IPS DF 6.9 (cell line): ENCODE results near the gene GSK3A.

Source experiments
- DNase-seq: peaks from one replicate; pipeline ENCODE4 v3.0.0-alpha.2; 2013; ENCODE audit warnings: low read depth, low spot score
- H3K27ac ChIP-seq: one replicate; pipeline ENCODE4 v1.5.1; 2013; ENCODE audit warnings: low read length, control low read depth
- H3K27me3 ChIP-seq: 2 replicates; pipeline ENCODE4 v1.6.1; 2013; ENCODE audit warnings: mild to moderate bottlenecking, low read length; ENCODE audit not compliant: control insufficient read depth, insufficient read depth
- H3K36me3 ChIP-seq: 2 replicates; pipeline ENCODE4 v1.6.1; 2013; ENCODE audit warnings: low read length; ENCODE audit not compliant: control insufficient read depth, insufficient read depth
- H3K4me1 ChIP-seq: 2 replicates; pipeline ENCODE4 v1.6.1; 2013; ENCODE audit warnings: low read length; ENCODE audit not compliant: control insufficient read depth, insufficient read depth
- H3K4me3 ChIP-seq: 2 replicates; pipeline ENCODE4 v1.5.1; 2013; ENCODE audit warnings: mild to moderate bottlenecking, low read length
- H3K9me3 ChIP-seq: 2 replicates; pipeline ENCODE4 v1.6.1; 2013; ENCODE audit warnings: low read length, inconsistent platforms; ENCODE audit not compliant: control insufficient read depth, insufficient read depth
- WGBS: extraction: QIAGEN DNeasy Blood & Tissue Kit; methylation state at CpG from one replicate; pipeline ENCODE4 v1.1.7; 2013; ENCODE audit warnings: mixed read lengths, missing lambda C conversion rate; ENCODE audit not compliant: insufficient read length, insufficient coverage; 5-methylcytosine and 5-hydroxymethylcytosine counted together

Gene GSK3A

GRCh38 chr19:42247640-42248199 lies 5.3 kb upstream of the GSK3A start:
- no CpG with 5 or more reads among the region's 6 CpGs for WGBS
- Histone ChIP-seq H3K4me1 (peaks cover 14% of the 10 kb centered on the region), H3K36me3 (peaks cover 7% of the 10 kb centered on the region; the same call in 1 of the 2 replicates), H3K9me3 (no peaks in the 10 kb centered on the region), H3K4me3 (no peak overlapping the region), H3K27ac (no peak overlapping the region), H3K27me3 (no peaks in the 10 kb centered on the region)
- DNase-seq = no peak

GRCh38 chr19:42246922-42247639 lies 4.7 kb upstream of the GSK3A start:
- no peak for DNase-seq
- WGBS = no CpG with 5 or more reads among the region's 7 CpGs
- H3K4me1 ChIP-seq = peaks cover 10% of the 10 kb centered on the region
- H3K4me3 ChIP-seq = no peak overlapping the region
- no peak overlapping the region for H3K27ac ChIP-seq
- no peaks in the 10 kb centered on the region for H3K27me3 ChIP-seq
- peaks cover 7% of the 10 kb centered on the region; the same call in 1 of the 2 replicates for H3K36me3 ChIP-seq
- H3K9me3 ChIP-seq = no peaks in the 10 kb centered on the region

- H3K9me3 ChIP-seq = no peaks in the 10 kb centered on the region
- no CpG with 5 or more reads among the region's 10 CpGs for WGBS
- H3K4me1 ChIP-seq = peaks cover 6% of the 10 kb centered on the region
- DNase-seq = no peak
- H3K27me3 ChIP-seq = no peaks in the 10 kb centered on the region
- H3K27ac ChIP-seq = no peak overlapping the region
- H3K36me3 ChIP-seq = peaks cover 7% of the 10 kb centered on the region; the same call in 1 of the 2 replicates
- no peak overlapping the region for H3K4me3 ChIP-seq
Measured at GRCh38 chr19:42246143-42246921, 3.9 kb upstream of the GSK3A start.

GRCh38 chr19:42245231-42245630 lies 2.8 kb upstream of the GSK3A start:
- Histone ChIP-seq H3K27me3 (no peaks in the 10 kb centered on the region), H3K4me1 (peaks cover 4% of the 10 kb centered on the region), H3K9me3 (no peaks in the 10 kb centered on the region), H3K27ac (no peak overlapping the region), H3K36me3 (peaks cover 4% of the 10 kb centered on the region; the same call in 1 of the 2 replicates), H3K4me3 (no peak overlapping the region)
- DNase-seq = no peak
- no CpG with 5 or more reads among the region's 10 CpGs for WGBS

GRCh38 chr19:42244347-42245220 lies 2.2 kb upstream of the GSK3A start:
- H3K9me3 ChIP-seq = no peaks in the 10 kb centered on the region
- no CpG with 5 or more reads among the region's 45 CpGs for WGBS
- peak overlapping the region; percentile 39; the same call in 1 of the 2 replicates for H3K4me3 ChIP-seq
- peaks cover 6% of the 10 kb centered on the region for H3K36me3 ChIP-seq
- peaks cover 4% of the 10 kb centered on the region for H3K4me1 ChIP-seq
- DNase-seq = peak; percentile 90
- no peak overlapping the region for H3K27ac ChIP-seq
- H3K27me3 ChIP-seq = no peaks in the 10 kb centered on the region

GRCh38 chr19:42242069-42242511 lies 312 bp downstream of the GSK3A start:
- Histone ChIP-seq H3K4me3 (peak overlapping the region; percentile 65), H3K27ac (no peak overlapping the region), H3K36me3 (peaks cover 5% of the 10 kb centered on the region), H3K9me3 (no peaks in the 10 kb centered on the region), H3K27me3 (no peaks in the 10 kb centered on the region), H3K4me1 (peaks cover 4% of the 10 kb centered on the region)
- no peak for DNase-seq
- WGBS = no CpG with 5 or more reads among the region's 49 CpGs

GRCh38 chr19:42241279-42241678 lies 1.1 kb downstream of the GSK3A start:
- WGBS = no CpG with 5 or more reads among the region's 3 CpGs
- no peak overlapping the region for H3K27ac ChIP-seq
- H3K27me3 ChIP-seq = no peaks in the 10 kb centered on the region

GRCh38 chr19:42239544-42240220 lies 2.7 kb downstream of the GSK3A start:
- DNase-seq = no peak
- H3K36me3 ChIP-seq = peaks cover 12% of the 10 kb centered on the region
- no peak overlapping the region for H3K4me3 ChIP-seq
- H3K27ac ChIP-seq = no peak overlapping the region
- H3K27me3 ChIP-seq = no peaks in the 10 kb centered on the region
- H3K9me3 ChIP-seq = no peaks in the 10 kb centered on the region
- no peaks in the 10 kb centered on the region for H3K4me1 ChIP-seq
- WGBS = no CpG with 5 or more reads among the region's 10 CpGs

More at GRCh38 chr19:42241279-42241678, 1.1 kb downstream of the GSK3A start:
- Histone ChIP-seq H3K4me3 (no peak overlapping the region), H3K9me3 (no peaks in the 10 kb centered on the region), H3K4me1 (peaks cover 3% of the 10 kb centered on the region), H3K36me3 (peaks cover 5% of the 10 kb centered on the region)
- no peak for DNase-seq

GRCh38 chr19:42235181-42235580 lies 7.2 kb downstream of the GSK3A start:
- no peak overlapping the region for H3K4me3 ChIP-seq
- H3K27me3 ChIP-seq = no peaks in the 10 kb centered on the region
- H3K36me3 ChIP-seq = peaks cover 28% of the 10 kb centered on the region
- no peak overlapping the region for H3K27ac ChIP-seq
- no peaks in the 10 kb centered on the region for H3K4me1 ChIP-seq
- no peak for DNase-seq
- WGBS = no CpG with 5 or more reads among the region's 5 CpGs
- H3K9me3 ChIP-seq = no peaks in the 10 kb centered on the region
